AG04450 (cell line): ENCODE results near the gene LAG3. TPM values are rescaled to one million over a fixed set of nuclear protein-coding genes. Genes with fewer than 3 reads are reported as not detected.
A peak's percentile ranks its signal among the peaks of the same experiment; 100 is the strongest.

Source experiments
- CTCF ChIA-PET: fragments of 300-600, 350-600 bp; formaldehyde crosslinking; extraction: SDS; loops from one replicate; lab custom pipeline; 2022; ENCODE audit warnings: antibody characterized with exemption, inconsistent platforms; lab: Charles Lee
- POLR2A ChIA-PET: fragments of 350-600 bp; formaldehyde crosslinking; extraction: SDS; loops from one replicate; lab custom pipeline; 2021; ENCODE audit warnings: antibody characterized with exemption, inconsistent platforms; lab: Yijun Ruan, JAX
- DNase-seq: peaks from one replicate; pipeline ENCODE4 v3.0.0-alpha.2; 2011; ENCODE audit warnings: low read depth, low spot score
- H3K27ac ChIP-seq: one replicate; pipeline ENCODE4 v1.5.1; 2012; ENCODE audit warnings: low read depth, low read length, control low read depth
- H3K27me3 ChIP-seq: one replicate; pipeline ENCODE4 v1.6.0; 2012; ENCODE audit warnings: low read length; ENCODE audit not compliant: control insufficient read depth, insufficient read depth
- H3K4me3 ChIP-seq: 2 replicates; pipeline ENCODE4 v1.5.1; 2011; ENCODE audit warnings: mild to moderate bottlenecking, low read depth, low read length, control low read depth
- H3K9me3 ChIP-seq: 2 replicates; pipeline ENCODE4 v1.5.1; 2012; ENCODE audit warnings: low read length; ENCODE audit not compliant: control insufficient read depth, insufficient read depth
- CTCF ChIP-seq: IDR thresholded peaks from 2 replicates; pipeline ENCODE4 v1.5.1; 2011; ENCODE audit warnings: low read depth, low read length, control low read depth, inconsistent platforms
- polyA plus RNA-seq: library from polyadenylated mRNA; depleted of rRNA; stranded (reverse); fragments of >200 nt; gene quantifications from 2 replicates; pipeline ENCODE4 v1.2.3, GENCODE V29; 2011; rRNA removed

Gene LAG3
- polyA plus RNA-seq, 1 experiment = 0.11 TPM

DNA sequence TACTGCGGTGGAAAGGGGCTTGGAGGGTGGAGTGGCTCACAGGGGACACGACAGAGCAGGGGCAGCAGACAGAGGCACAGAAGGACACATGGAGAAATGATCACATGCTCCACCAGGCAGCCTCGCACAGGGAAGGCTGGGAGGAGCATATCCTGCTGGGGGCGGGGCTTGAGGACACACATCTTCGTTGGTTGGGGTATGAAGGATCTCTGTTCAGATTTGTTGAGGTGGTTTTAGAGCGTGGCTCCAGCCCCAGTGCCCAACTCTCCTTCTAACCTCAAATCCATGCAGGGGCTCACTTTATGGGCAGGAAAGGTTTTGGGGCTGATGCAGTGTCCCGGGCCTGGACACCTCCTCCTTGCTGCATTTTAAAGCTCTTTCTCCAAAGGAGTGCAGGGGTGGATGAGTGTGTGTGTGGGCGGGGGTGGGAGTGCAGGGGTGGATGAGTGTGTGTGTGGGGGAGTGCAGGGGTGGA lies 55.2 kb downstream of the LAG3 start:
- POLR2A ChIA-PET = interaction anchor here (0.5 to 3.6 kb wide), 9 partner anchors 14 to 293 kb away, joined by 3 to 26 read pairs (median 4); partner anchors contain the start of genes CDCA3, GAPDH, GNB3 and MLF2
- no peaks in the 10 kb centered on the region for H3K27me3 ChIP-seq

More for the DNA sequence above, 55.2 kb downstream of the LAG3 start:
- peak overlapping the region; percentile 44 for H3K4me3 ChIP-seq
- H3K27ac ChIP-seq = peak overlapping the region; percentile 65
- TF ChIP-seq CTCF = no peak
- peak; percentile 46 for DNase-seq
- CTCF ChIA-PET = interaction anchor here (0.6 to 11.8 kb wide), 6 partner anchors 14 to 290 kb away, joined by 3 to 165 read pairs (median 4); partner anchors contain the start of gene MLF2
- no peaks in the 10 kb centered on the region; the same call in 1 of the 2 replicates for H3K9me3 ChIP-seq

Other genes with a start within 250 kb of the LAG3 start
- 9,160 and 11,356 TPM in 2 replicates for gene GAPDH, start 238.0 kb upstream of the LAG3 start, polyA plus RNA-seq
- gene IFFO1, start 216.5 kb upstream of the LAG3 start, polyA plus RNA-seq = 23.8 and 24.2 TPM in 2 replicates
- gene NOP2, start 204.2 kb upstream of the LAG3 start, polyA plus RNA-seq = 35.7 and 41.3 TPM in 2 replicates
- gene CHD4, start 165.1 kb upstream of the LAG3 start, polyA plus RNA-seq = 86.3 and 119 TPM in 2 replicates
- not detected in 2 replicates for gene LPAR5, start 136.6 kb upstream of the LAG3 start, polyA plus RNA-seq
- 0.41 and 0.64 TPM in 2 replicates for gene ACRBP, start 125.1 kb upstream of the LAG3 start, polyA plus RNA-seq
- 58.6 and 66.6 TPM in 2 replicates for gene ING4, start 109.4 kb upstream of the LAG3 start, polyA plus RNA-seq
- 39.3 and 44.3 TPM in 2 replicates for gene ZNF384, start 83.1 kb upstream of the LAG3 start, polyA plus RNA-seq
- gene PIANP, start 71.7 kb upstream of the LAG3 start, polyA plus RNA-seq = 1.2 and 2.2 TPM in 2 replicates
- gene COPS7A, start 48.5 kb upstream of the LAG3 start, polyA plus RNA-seq = 93.2 and 104 TPM in 2 replicates
- 241 and 263 TPM in 2 replicates for gene MLF2, start 19.4 kb upstream of the LAG3 start, polyA plus RNA-seq
- gene PTMS, start 6.2 kb upstream of the LAG3 start, polyA plus RNA-seq = 155 and 170 TPM in 2 replicates
- gene CD4, start 17.0 kb downstream of the LAG3 start, polyA plus RNA-seq = 24.8 and 24.9 TPM in 2 replicates
- 5.2 and 7.6 TPM in 2 replicates for gene GPR162, start 49.3 kb downstream of the LAG3 start, polyA plus RNA-seq
- gene P3H3, start 55.9 kb downstream of the LAG3 start, polyA plus RNA-seq = 45.5 and 65.3 TPM in 2 replicates
- 3.4 and 3.6 TPM in 2 replicates for gene GNB3, start 68.4 kb downstream of the LAG3 start, polyA plus RNA-seq
- 11.6 and 12.5 TPM in 2 replicates for gene CDCA3, start 78.8 kb downstream of the LAG3 start, polyA plus RNA-seq
- 47.1 and 54.8 TPM in 2 replicates for gene USP5, start 79.6 kb downstream of the LAG3 start, polyA plus RNA-seq
- gene TPI1, start 95.0 kb downstream of the LAG3 start, polyA plus RNA-seq = 1,246 and 1,347 TPM in 2 replicates
- 2.6 and 3.7 TPM in 2 replicates for gene SPSB2, start 100.8 kb downstream of the LAG3 start, polyA plus RNA-seq
- gene LRRC23, start 132.3 kb downstream of the LAG3 start, polyA plus RNA-seq = 10.4 and 10.6 TPM in 2 replicates
- gene ENO2, start 142.1 kb downstream of the LAG3 start, polyA plus RNA-seq = 25.4 and 27.5 TPM in 2 replicates
- 11.2 and 21.4 TPM in 2 replicates for gene ATN1, start 155.4 kb downstream of the LAG3 start, polyA plus RNA-seq
- gene RNU7-1, start 171.3 kb downstream of the LAG3 start, polyA plus RNA-seq = not detected in 2 replicates
- 359 and 425 TPM in 2 replicates for gene C12orf57, start 171.5 kb downstream of the LAG3 start, polyA plus RNA-seq
- gene PTPN6, start 178.8 kb downstream of the LAG3 start, polyA plus RNA-seq = 0.07 and 0.10 TPM in 2 replicates
- 242 and 255 TPM in 2 replicates for gene PHB2, start 198.1 kb downstream of the LAG3 start, polyA plus RNA-seq
- 46.1 and 47.8 TPM in 2 replicates for gene EMG1, start 198.4 kb downstream of the LAG3 start, polyA plus RNA-seq
- gene LPCAT3, start 246.0 kb downstream of the LAG3 start, polyA plus RNA-seq = 36.0 and 37.6 TPM in 2 replicates